ENCODE data around the gene TMED4. TPM values are rescaled to one million over a fixed set of nuclear protein-coding genes. Genes with fewer than 3 reads are reported as not detected.

TMED4 gene
- polyA plus RNA-seq, 1 of the 3 experiments (the other 2 are of a cell fraction): 145 TPM

GRCh38 chr7:44561962-44562621 is 19.9 kb downstream of the TMED4 start:
- Histone ChIP-seq H4K20me1 (ENCODE audit: insufficient read depth) (peaks cover 10% of the 10 kb centered on the region; the same call in 1 of the 2 replicates), H2AFZ (ENCODE audit: low read depth) (no peak overlapping the region), H3K27me3 (ENCODE audit: insufficient read depth) (no peaks in the 10 kb centered on the region), H3K36me3 (replicated peaks in 1 of 2; ENCODE audit: control insufficient read depth in 1 of 2, insufficient read depth in 2 of 2, low read length in 1 of 2) (peaks cover 12 to 29% of the 10 kb centered on the region in 2 experiments), H3K9ac (no peak overlapping the region), H3K27ac (ENCODE audit: low read depth in 2 of 2, low read length in 1 of 2) (no peak overlapping the region), H3K9me2 (no peaks in the 10 kb centered on the region), H3K9me3 (no peaks in the 10 kb centered on the region), H3F3A (replicated peaks; ENCODE audit: insufficient read depth) (peaks cover 8% of the 10 kb centered on the region), H3K4me3 (ENCODE audit: low read depth in 2 of 2, low read length in 1 of 2) (no peak overlapping the region), H3K4me2 (no peak overlapping the region), H3K4me1 (ENCODE audit: control insufficient read depth in 1 of 2, insufficient read depth in 2 of 2, low read depth in 1 of 2, low read length in 1 of 2) (peaks cover 4 to 5% of the 10 kb centered on the region in 2 experiments; a peak in 2 of 4 replicates), H3K79me2 (ENCODE audit: insufficient read depth) (no peaks in the 10 kb centered on the region)
- ChIA-PET POLR2A (no interaction called here), CTCF (interaction anchor here (1.2 to 7.2 kb wide), 2 partner anchors 8 to 15 kb away, joined by 3 to 98 read pairs; partner anchors contain the start of genes DDX56 and TMED4)
- WGBS (ENCODE audit: low lambda C conversion rate): 74% methylated on average over 7 of the region's 7 CpGs
- DNase-seq: no peak
- TF ChIP-seq NFIC (IDR thresholded peaks at IDR 0.05; ENCODE audit: borderline replicate concordance) (no peak), RAD21 (IDR thresholded peaks at IDR 0.05; ENCODE audit: low read length) (no peak), EP300 (IDR thresholded peaks at IDR 0.05; ENCODE audit: borderline replicate concordance in 1 of 2, low read depth in 1 of 2, low read length in 1 of 2) (no peak), FOSL2 (IDR thresholded peaks at IDR 0.05; ENCODE audit: borderline replicate concordance, low read depth) (peak; percentile 26; the same call in 1 of the 2 replicates)

DNA sequence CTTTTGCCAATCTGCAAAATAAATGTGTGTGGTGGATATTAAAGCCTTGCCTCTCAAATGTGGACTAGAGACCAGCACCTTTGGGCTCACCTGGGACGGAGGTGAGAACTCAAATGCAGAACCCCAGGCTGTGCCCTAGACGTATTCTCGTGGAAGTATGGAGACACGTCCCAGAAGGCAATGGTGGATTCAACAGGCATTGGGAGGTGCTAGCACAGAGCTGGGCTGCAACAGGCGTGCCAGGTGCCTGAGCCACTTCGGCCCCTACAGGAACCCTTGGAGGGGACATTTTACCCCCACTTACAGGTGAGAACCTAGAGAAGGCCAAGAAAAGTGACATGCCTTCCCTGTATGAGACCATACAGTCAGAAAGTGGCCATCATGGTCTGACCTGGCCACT is 20.6 kb downstream of the TMED4 start:
- 61% methylated on average over 4 of the region's 6 CpGs for WGBS (ENCODE audit: low lambda C conversion rate)
- Histone ChIP-seq H4K20me1 (ENCODE audit: insufficient read depth) (peaks cover 10% of the 10 kb centered on the region; the same call in 1 of the 2 replicates), H3K4me2 (no peak overlapping the region), H2AFZ (ENCODE audit: low read depth) (no peak overlapping the region), H3K4me1 (ENCODE audit: control insufficient read depth in 1 of 2, insufficient read depth in 2 of 2, low read depth in 1 of 2, low read length in 1 of 2) (peaks cover 4 to 5% of the 10 kb centered on the region in 2 experiments; a peak in 2 of 4 replicates), H3K27ac (ENCODE audit: low read depth in 2 of 2, low read length in 1 of 2) (no peak overlapping the region), H3K4me3 (ENCODE audit: low read depth in 2 of 2, low read length in 1 of 2) (no peak overlapping the region), H3K9me2 (no peaks in the 10 kb centered on the region), H3K9me3 (no peaks in the 10 kb centered on the region), H3K9ac (no peak overlapping the region), H3K36me3 (replicated peaks in 1 of 2; ENCODE audit: control insufficient read depth in 1 of 2, insufficient read depth in 2 of 2, low read length in 1 of 2) (peaks cover 12 to 24% of the 10 kb centered on the region in 2 experiments), H3K27me3 (ENCODE audit: insufficient read depth) (no peaks in the 10 kb centered on the region), H3F3A (replicated peaks; ENCODE audit: insufficient read depth) (peaks cover 5% of the 10 kb centered on the region), H3K79me2 (ENCODE audit: insufficient read depth) (no peaks in the 10 kb centered on the region)
- CTCF ChIA-PET: interaction anchor here (1.0 to 1.2 kb wide), 2 partner anchors 9 to 365 kb away, joined by 3 read pairs; no protein-coding TSS in a partner anchor
- POLR2A ChIA-PET: interaction anchor here (2.1 kb wide), 1 partner anchor 71 kb away, joined by 7 read pairs; the partner anchor contains the start of gene NUDCD3
- TF ChIP-seq SMC3 (IDR thresholded peaks at IDR 0.05; ENCODE audit: low read depth, low read length) (no peak), YY1 (IDR thresholded peaks at IDR 0.05; ENCODE audit: low read depth) (no peak), TCF12 (IDR thresholded peaks at IDR 0.05) (no peak), POLR2AphosphoS5 (IDR thresholded peaks at IDR 0.05; ENCODE audit: low read depth, low read length) (no peak), MAX (IDR thresholded peaks at IDR 0.05; ENCODE audit: low read depth) (no peak), ZBTB33 (IDR thresholded peaks at IDR 0.05; ENCODE audit: borderline replicate concordance, low read depth) (no peak), GATA2 (CRISPR knock-in tag; IDR thresholded peaks at IDR 0.05) (no peak), EP300 (IDR thresholded peaks at IDR 0.05; ENCODE audit: borderline replicate concordance in 1 of 2, low read depth in 1 of 2, low read length in 1 of 2) (no peak), EZH2phosphoT487 (IDR thresholded peaks at IDR 0.05; ENCODE audit: borderline replicate concordance, low read depth) (no peak), GABPA (IDR thresholded peaks at IDR 0.05; ENCODE audit: low read depth) (no peak)
- DNase-seq: no peak

Data from SK-N-SH (cell line).